HCT116 (cell line): ENCODE measurements around the gene CPOX. TPM values are rescaled to one million over a fixed set of nuclear protein-coding genes. Genes with fewer than 3 reads are reported as not detected.

ENCODE experiments used
- ATAC-seq: fragments of 200-7000 bp; cut with Tn5 transposase; 2 replicates; pipeline ENCODE4 v1.9.1; 2020; ENCODE audit warnings: mild to moderate bottlenecking, moderate library complexity
- BruUV-seq: library from RNA; stranded (reverse); fragments of 400-500 nt; replicated peaks from 2 replicates; lab custom pipeline; 2021; lab: Mats Ljungman, UMichigan
- CTCF ChIA-PET: fragments of 300-600 bp; sonication (Branson Sonifier 250); formaldehyde crosslinking; loops from one replicate; lab custom pipeline; 2021; ENCODE audit warnings: antibody characterized with exemption; lab: Charles Lee
- POLR2A ChIA-PET: fragments of 300-600, 350-600 bp; sonication (Branson Sonifier 250); formaldehyde crosslinking; loops from one replicate; lab custom pipeline; 2021; ENCODE audit warnings: antibody characterized with exemption; lab: Charles Lee
- RAD21 ChIA-PET, 2 experiments: fragments of 300-600 bp; sonication (Branson Sonifier 250); formaldehyde crosslinking; loops; one replicate each; lab custom pipeline; 2023; ENCODE audit warnings: low total read pairs in 2 of 2; ENCODE audit not compliant: uncharacterized antibody in 2 of 2, unreplicated experiment in 2 of 2, low non-redundant PET in 1 of 2; lab: Charles Lee
- DNase-seq: peaks from one replicate; pipeline ENCODE4 v3.0.0-alpha.2; 2010; ENCODE audit warnings: low read depth, low spot score
- H2AFZ ChIP-seq: fragments of 200-600 bp; shearing (Covaris generic), sonication (generic); 2 replicates; pipeline ENCODE4 v1.6.1; 2017; ENCODE audit warnings: low read depth, mixed run types, mixed read lengths, antibody characterized with exemption, low read length; ENCODE audit not compliant: poor library complexity, severe bottlenecking
- H3K27ac ChIP-seq: 2 replicates; pipeline ENCODE4 v1.5.1; 2012; ENCODE audit warnings: low read depth, low read length
- H3K27me3 ChIP-seq: fragments of 200-600 bp; sonication (generic); 2 replicates; pipeline ENCODE4 v1.6.1; 2016; ENCODE audit warnings: mixed run types, low read length, mixed read lengths; ENCODE audit not compliant: insufficient read depth
- H3K36me3 ChIP-seq, 2 experiments: fragments of 200-500 bp in 1 of 2; fragments of 200-600 bp in 1 of 2; sonication (Bioruptor generic) in 1 of 2; sonication (generic) in 1 of 2; 2 replicates each; pipeline versions ENCODE4 v1.5.1 to v1.6.1; 2014 to 2016; ENCODE audit warnings: low read length in 2 of 2, inconsistent platforms in 1 of 2, mixed read lengths in 1 of 2, mixed run types in 1 of 2; ENCODE audit not compliant: insufficient read depth in 2 of 2, control insufficient read depth in 1 of 2
- H3K4me1 ChIP-seq, 2 experiments: fragments of 200-600 bp in 1 of 2; sonication (generic) in 1 of 2; 2 replicates each; pipeline versions ENCODE4 v1.5.1 to v1.6.1; 2012 to 2017; ENCODE audit warnings: low read length in 2 of 2, inconsistent platforms in 1 of 2, mild to moderate bottlenecking in 1 of 2, mixed read lengths in 1 of 2, mixed run types in 1 of 2, moderate library complexity in 1 of 2; ENCODE audit not compliant: insufficient read depth in 2 of 2, control insufficient read depth in 1 of 2
- H3K4me2 ChIP-seq: fragments of 200-600 bp; sonication (generic); 2 replicates; pipeline ENCODE4 v1.6.1; 2017; ENCODE audit warnings: mixed run types, low read length, mixed read lengths
- H3K4me3 ChIP-seq, 2 experiments: fragments of 200-600 bp in 1 of 2; sonication (generic) in 1 of 2; replicated peaks in 1 of 2; 2 replicates each; pipeline ENCODE4 v1.5.1; 2011 to 2016; ENCODE audit warnings: low read length in 2 of 2, control low read depth in 1 of 2, low read depth in 1 of 2, mild to moderate bottlenecking in 1 of 2, mixed read lengths in 1 of 2, mixed run types in 1 of 2
- H3K79me2 ChIP-seq: fragments of 200-600 bp; sonication (generic); 2 replicates; pipeline ENCODE4 v1.6.1; 2017; ENCODE audit warnings: mild to moderate bottlenecking, mixed run types, low read length, moderate library complexity, mixed read lengths; ENCODE audit not compliant: insufficient read depth
- H3K9ac ChIP-seq: fragments of 200-600 bp; sonication (generic); 2 replicates; pipeline ENCODE4 v1.6.1; 2016; ENCODE audit warnings: low read length, mixed read lengths
- H3K9me2 ChIP-seq: fragments of 200-600 bp; sonication (generic), shearing (Covaris generic); 2 replicates; pipeline ENCODE4 v1.6.1; 2017; ENCODE audit warnings: mixed run types, mild to moderate bottlenecking, moderate library complexity; ENCODE audit not compliant: insufficient read depth
- H3K9me3 ChIP-seq, 2 experiments: fragments of 200-500 bp in 1 of 2; fragments of 200-600 bp in 1 of 2; sonication (Bioruptor generic) in 1 of 2; sonication (generic) in 1 of 2; 2 replicates each; pipeline ENCODE4 v1.6.1; 2014 to 2017; ENCODE audit warnings: low read length in 2 of 2, mixed read lengths in 2 of 2, inconsistent platforms in 1 of 2, low read depth in 1 of 2, mild to moderate bottlenecking in 1 of 2, mixed run types in 1 of 2, moderate library complexity in 1 of 2; ENCODE audit not compliant: control insufficient read depth in 1 of 2, insufficient read depth in 1 of 2
- H4K20me1 ChIP-seq: fragments of 200-600 bp; sonication (generic), shearing (Covaris generic); 2 replicates; pipeline ENCODE4 v1.6.1; 2017; ENCODE audit warnings: mixed run types, mild to moderate bottlenecking, moderate library complexity; ENCODE audit not compliant: insufficient read depth
- CBX3 ChIP-seq: IDR thresholded peaks from 2 replicates; pipeline ENCODE4 v1.6.1; 2012; ENCODE audit warnings: low read depth
- CEBPB ChIP-seq: IDR thresholded peaks from 2 replicates; pipeline ENCODE4 v1.6.1; 2012; ENCODE audit warnings: low read depth
- ELF1 ChIP-seq: IDR thresholded peaks from 2 replicates; pipeline ENCODE4 v1.6.1; 2012; ENCODE audit warnings: low read depth, borderline replicate concordance
- EZH2phosphoT487 ChIP-seq: fragments of 200-600 bp; IDR thresholded peaks from 2 replicates; pipeline ENCODE4 v1.6.1; 2018; ENCODE audit warnings: antibody characterized with exemption, borderline replicate concordance
- FOSL1 ChIP-seq: IDR thresholded peaks from 2 replicates; pipeline ENCODE4 v1.6.1; 2012; ENCODE audit warnings: low read depth
- JUND ChIP-seq: IDR thresholded peaks from 2 replicates; pipeline ENCODE4 v1.6.1; 2012
- POLR2A ChIP-seq: IDR thresholded peaks from 2 replicates; pipeline ENCODE4 v1.7.0; 2011; ENCODE audit warnings: borderline replicate concordance; ENCODE audit not compliant: insufficient read depth, insufficient read length; ENCODE audit errors: extremely low read depth
- RAD21 ChIP-seq: IDR thresholded peaks from 2 replicates; pipeline ENCODE4 v1.6.1; 2012; ENCODE audit warnings: low read depth, mild to moderate bottlenecking
- SIN3A ChIP-seq: IDR thresholded peaks from 2 replicates; pipeline ENCODE4 v1.6.1; 2012; ENCODE audit warnings: low read depth
- SP1 ChIP-seq: IDR thresholded peaks from 2 replicates; pipeline ENCODE4 v1.6.1; 2012; ENCODE audit warnings: low read depth
- SRF ChIP-seq: IDR thresholded peaks from 2 replicates; pipeline ENCODE4 v1.6.1; 2012; ENCODE audit warnings: low read depth
- TCF7L2 ChIP-seq: IDR thresholded peaks from 2 replicates; pipeline ENCODE4 v1.7.0; 2011; ENCODE audit warnings: borderline replicate concordance, inconsistent platforms; ENCODE audit not compliant: insufficient read depth, insufficient read length; ENCODE audit errors: extremely low read depth
- ZNF274 ChIP-seq: fragments of 200-500 bp; sonication (Bioruptor generic); IDR thresholded peaks from 2 replicates; pipeline ENCODE4 v1.6.1; 2014; ENCODE audit warnings: mild to moderate bottlenecking, low read depth, low read length, inconsistent platforms
- intact Hi-C: fragments of 100-400 bp; cut with micrococcal nuclease; formaldehyde crosslinking; loops from 2 replicates; pipeline ENCODE4 v1.10.0; 2022
- total RNA-seq: library from RNA; stranded (reverse); gene quantifications from one replicate; pipeline ENCODE4 v1.2.1, GENCODE V29; 2021; ENCODE audit not compliant: unreplicated experiment
- TF ChIP-seq, protein P1 (sequence below), 3 experiments: fragments of 200-600 bp in 1 of 3; sonication (generic) in 1 of 3; IDR thresholded peaks in 2 of 3; conservative IDR thresholded peaks in 1 of 3; 2 replicates each; pipeline ENCODE4 v1.5.1; 2012 to 2017; ENCODE audit warnings: low read depth in 2 of 3, low read length in 2 of 3, antibody characterized with exemption in 1 of 3, borderline replicate concordance in 1 of 3, control low read depth in 1 of 3, mild to moderate bottlenecking in 1 of 3, mixed read lengths in 1 of 3, mixed run types in 1 of 3, moderate library complexity in 1 of 3; ENCODE audit not compliant: insufficient read depth in 1 of 3

The CPOX gene
- total RNA-seq, 1 experiment from 2014 or later, result 353 TPM

- TF ChIP-seq SRF (no peak), EZH2phosphoT487 (no peak), ELF1 (no peak), TCF7L2 (no peak)
- TF ChIP-seq, all 23 proteins: peak for 3
These were observed 20.2 kb downstream of the CPOX start (continued) for GRCh38 chr3:98573181-98573728.

GRCh38 chr3:98568402-98568801, 25.0 kb downstream of the CPOX start:
- Histone ChIP-seq H3K36me3 (no peaks in the 10 kb centered on the region), H3K27ac (no peak overlapping the region), H3K4me1 (peaks cover 39 to 57% of the 10 kb centered on the region in 2 experiments), H3K79me2 (no peaks in the 10 kb centered on the region; the same call in 1 of the 2 replicates), H4K20me1 (no peaks in the 10 kb centered on the region), H3K4me3 (no peak overlapping the region), H3K9me2 (no peaks in the 10 kb centered on the region), H3K4me2 (no peak overlapping the region), H2AFZ (no peak overlapping the region), H3K9me3 (no peaks in the 10 kb centered on the region), H3K9ac (no peak overlapping the region), H3K27me3 (no peaks in the 10 kb centered on the region)
- RAD21 ChIA-PET, result no interaction called here
- CTCF ChIA-PET, result no interaction called here
- TF ChIP-seq CEBPB (no peak), POLR2A (no peak), CBX3 (0 out of 2 replicates have a peak, but pooled peaks have one; percentile 24), TCF7L2 (no peak)
- POLR2A ChIA-PET, result no interaction called here
- DNase-seq, result no peak
- ATAC-seq, result no peak
- intact Hi-C loops, result no loop called here
- no TSS peak for BruUV-seq

DNA sequence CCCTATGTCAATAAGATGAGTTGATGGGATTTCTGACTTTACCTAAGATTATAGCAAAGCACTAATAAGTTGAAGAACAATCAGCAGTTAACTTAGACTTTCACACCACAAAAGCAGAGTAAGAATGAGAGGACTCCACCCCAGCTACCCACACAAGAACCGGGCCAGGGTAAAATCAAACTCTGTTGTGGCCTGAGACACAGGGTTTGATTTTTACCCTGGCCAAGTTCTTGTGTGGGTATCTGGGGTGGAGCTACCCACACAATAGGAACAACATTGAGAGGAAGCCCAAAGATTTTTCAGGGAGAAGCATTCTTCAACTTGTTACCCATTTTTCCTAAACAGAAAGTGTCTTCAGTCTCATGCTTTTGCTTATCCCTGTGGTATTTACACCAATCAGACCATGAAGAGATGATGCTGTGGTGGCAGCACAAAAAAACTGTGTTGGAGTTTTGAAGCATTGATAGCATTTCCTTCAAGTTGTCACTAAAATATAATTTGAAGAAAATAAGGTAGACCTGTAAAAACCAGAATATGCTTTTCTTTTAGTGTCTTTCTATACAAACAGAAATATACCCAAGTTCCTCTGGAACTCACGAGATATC, 25.6 kb downstream of the CPOX start:
- TF ChIP-seq CBX3, result no peak
- no peak for TF ChIP-seq RAD21
- no peak for TF ChIP-seq SP1
- no peak for TF ChIP-seq SRF
- no peak for TF ChIP-seq FOSL1
- TF ChIP-seq CEBPB, result no peak
- TF ChIP-seq, protein P1, sequence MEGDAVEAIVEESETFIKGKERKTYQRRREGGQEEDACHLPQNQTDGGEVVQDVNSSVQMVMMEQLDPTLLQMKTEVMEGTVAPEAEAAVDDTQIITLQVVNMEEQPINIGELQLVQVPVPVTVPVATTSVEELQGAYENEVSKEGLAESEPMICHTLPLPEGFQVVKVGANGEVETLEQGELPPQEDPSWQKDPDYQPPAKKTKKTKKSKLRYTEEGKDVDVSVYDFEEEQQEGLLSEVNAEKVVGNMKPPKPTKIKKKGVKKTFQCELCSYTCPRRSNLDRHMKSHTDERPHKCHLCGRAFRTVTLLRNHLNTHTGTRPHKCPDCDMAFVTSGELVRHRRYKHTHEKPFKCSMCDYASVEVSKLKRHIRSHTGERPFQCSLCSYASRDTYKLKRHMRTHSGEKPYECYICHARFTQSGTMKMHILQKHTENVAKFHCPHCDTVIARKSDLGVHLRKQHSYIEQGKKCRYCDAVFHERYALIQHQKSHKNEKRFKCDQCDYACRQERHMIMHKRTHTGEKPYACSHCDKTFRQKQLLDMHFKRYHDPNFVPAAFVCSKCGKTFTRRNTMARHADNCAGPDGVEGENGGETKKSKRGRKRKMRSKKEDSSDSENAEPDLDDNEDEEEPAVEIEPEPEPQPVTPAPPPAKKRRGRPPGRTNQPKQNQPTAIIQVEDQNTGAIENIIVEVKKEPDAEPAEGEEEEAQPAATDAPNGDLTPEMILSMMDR (IDR thresholded peaks at IDR 0.05 in 2 of 3, conservative IDR thresholded peaks at IDR 0.05 in 1 of 3; ENCODE audit: borderline replicate concordance in 1 of 3, insufficient read depth in 1 of 3, low read depth in 2 of 3, low read length in 2 of 3), result no peak
- TF ChIP-seq JUND, result no peak
- TF ChIP-seq TCF7L2, result no peak
- no peak for TF ChIP-seq SIN3A
- no peak for TF ChIP-seq ZNF274
- peaks cover 39 to 57% of the 10 kb centered on the region in 2 experiments for H3K4me1 ChIP-seq
- no peak overlapping the region for H2AFZ ChIP-seq
- no peaks in the 10 kb centered on the region for H3K9me3 ChIP-seq
- peak overlapping the region; percentile 28; the same call in 1 of the 2 replicates for H3K27ac ChIP-seq
- no peaks in the 10 kb centered on the region for H4K20me1 ChIP-seq
- no peaks in the 10 kb centered on the region for H3K27me3 ChIP-seq
- H3K9me2 ChIP-seq, result no peaks in the 10 kb centered on the region
- ChIA-PET CTCF (no interaction called here), POLR2A (no interaction called here), RAD21 (no interaction called here)
- intact Hi-C loops, result no loop called here
- no TSS peak for BruUV-seq
- H3K4me2 ChIP-seq, result no peak overlapping the region
- H3K9ac ChIP-seq, result no peak overlapping the region
- H3K36me3 ChIP-seq, result no peaks in the 10 kb centered on the region
- ATAC-seq, result no peak
- H3K4me3 ChIP-seq, result no peak overlapping the region
- DNase-seq, result no peak
- H3K79me2 ChIP-seq, result no peaks in the 10 kb centered on the region; the same call in 1 of the 2 replicates
